CD4-positive, alpha-beta T cell treated with Interleukin-6 for 4 hours (primary cell): Measurements from ENCODE around the gene RNPEPL1.

Experiments
- DNase-seq: peaks from one replicate; pipeline ENCODE4 v3.0.0-alpha.2; 2020; ENCODE audit warnings: mixed read lengths

RNPEPL1 gene

DNA sequence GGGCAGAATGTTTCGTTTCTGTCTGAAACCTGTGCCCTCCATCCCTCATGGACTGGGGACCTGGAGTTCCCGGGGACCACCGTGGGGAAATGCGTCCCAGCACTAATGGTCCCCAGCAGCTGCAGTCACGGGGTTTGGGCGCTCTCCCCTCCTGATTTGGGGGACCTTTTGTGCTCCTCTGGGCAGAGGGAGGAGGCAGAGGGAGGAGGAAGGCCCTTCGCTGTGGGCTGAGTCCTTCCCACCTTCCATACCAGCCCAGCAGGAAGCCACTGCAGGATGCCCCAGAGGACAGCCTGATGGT, 60.2 kb downstream of the RNPEPL1 start:
- DNase-seq: no peak

DNA sequence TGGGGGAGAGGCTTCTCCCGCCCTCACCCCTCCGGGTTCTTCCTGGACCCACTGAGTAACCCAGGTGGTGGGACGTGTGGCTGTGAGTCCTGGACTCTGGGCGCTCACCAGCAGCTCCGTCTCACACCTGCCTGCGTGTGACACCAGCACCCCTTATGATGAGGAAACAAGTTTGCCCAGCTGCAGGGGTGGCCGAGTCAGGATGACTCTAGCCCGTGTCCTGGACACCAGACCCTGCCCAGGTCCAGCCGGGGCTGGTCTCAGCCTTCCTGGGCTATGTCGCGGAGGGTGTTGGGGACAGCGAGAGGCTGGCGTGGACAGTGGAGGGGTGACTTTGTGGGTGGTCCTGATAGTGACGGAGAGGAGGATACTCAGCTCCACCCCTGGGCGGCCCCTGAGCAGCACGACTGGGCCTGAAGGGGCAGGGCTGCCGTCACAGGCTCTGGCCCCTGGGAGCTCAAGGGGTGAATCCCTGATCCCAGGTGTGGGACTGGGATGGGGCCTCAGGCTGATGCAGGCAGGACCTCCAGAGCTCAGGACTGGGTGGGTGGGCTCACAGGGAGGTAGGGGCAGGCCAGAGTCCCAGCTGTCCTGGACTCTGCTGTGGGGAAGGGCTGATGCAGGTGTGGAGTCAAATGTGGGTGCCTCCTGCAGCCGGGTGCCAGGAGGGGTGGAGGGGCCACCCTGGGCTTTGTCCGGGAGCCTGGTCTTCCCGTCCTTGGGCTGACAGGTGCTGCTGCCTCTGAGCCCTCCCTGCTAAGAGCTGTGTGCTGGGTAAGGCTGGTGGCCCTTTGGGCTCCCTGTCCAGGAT, 60.7 kb downstream of the RNPEPL1 start:
- DNase-seq: no peak

DNA sequence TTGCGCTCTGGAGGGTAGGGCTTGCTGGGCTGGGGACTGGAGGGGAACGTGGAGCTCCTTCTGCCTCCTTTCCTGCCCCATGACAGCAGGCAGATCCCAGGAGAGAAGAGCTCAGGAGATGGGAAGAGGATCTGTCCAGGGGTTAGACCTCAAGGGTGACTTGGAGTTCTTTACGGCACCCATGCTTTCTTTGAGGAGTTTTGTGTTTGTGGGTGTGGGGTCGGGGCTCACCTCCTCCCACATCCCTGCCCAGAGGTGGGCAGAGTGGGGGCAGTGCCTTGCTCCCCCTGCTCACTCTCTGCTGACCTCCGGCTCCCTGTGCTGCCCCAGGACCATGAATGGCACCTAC, 61.3 kb downstream of the RNPEPL1 start:
- no peak for DNase-seq

DNA sequence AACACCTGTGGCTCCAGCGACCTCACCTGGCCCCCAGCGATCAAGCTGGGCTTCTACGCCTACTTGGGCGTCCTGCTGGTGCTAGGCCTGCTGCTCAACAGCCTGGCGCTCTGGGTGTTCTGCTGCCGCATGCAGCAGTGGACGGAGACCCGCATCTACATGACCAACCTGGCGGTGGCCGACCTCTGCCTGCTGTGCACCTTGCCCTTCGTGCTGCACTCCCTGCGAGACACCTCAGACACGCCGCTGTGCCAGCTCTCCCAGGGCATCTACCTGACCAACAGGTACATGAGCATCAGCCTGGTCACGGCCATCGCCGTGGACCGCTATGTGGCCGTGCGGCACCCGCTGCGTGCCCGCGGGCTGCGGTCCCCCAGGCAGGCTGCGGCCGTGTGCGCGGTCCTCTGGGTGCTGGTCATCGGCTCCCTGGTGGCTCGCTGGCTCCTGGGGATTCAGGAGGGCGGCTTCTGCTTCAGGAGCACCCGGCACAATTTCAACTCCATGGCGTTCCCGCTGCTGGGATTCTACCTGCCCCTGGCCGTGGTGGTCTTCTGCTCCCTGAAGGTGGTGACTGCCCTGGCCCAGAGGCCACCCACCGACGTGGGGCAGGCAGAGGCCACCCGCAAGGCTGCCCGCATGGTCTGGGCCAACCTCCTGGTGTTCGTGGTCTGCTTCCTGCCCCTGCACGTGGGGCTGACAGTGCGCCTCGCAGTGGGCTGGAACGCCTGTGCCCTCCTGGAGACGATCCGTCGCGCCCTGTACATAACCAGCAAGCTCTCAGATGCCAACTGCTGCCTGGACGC, 61.9 kb downstream of the RNPEPL1 start:
- DNase-seq: no peak
